ENCODE results near the gene DBET. TPM values are rescaled to one million over a fixed set of nuclear protein-coding genes. Genes with fewer than 3 reads are reported as not detected.
"Not testable (repeated sequence)": the region's sequence is repeated elsewhere in the genome, so short reads cannot be mapped to it uniquely, and the experiment has no call there.

The DBET gene
- total RNA-seq = not detected

DNA sequence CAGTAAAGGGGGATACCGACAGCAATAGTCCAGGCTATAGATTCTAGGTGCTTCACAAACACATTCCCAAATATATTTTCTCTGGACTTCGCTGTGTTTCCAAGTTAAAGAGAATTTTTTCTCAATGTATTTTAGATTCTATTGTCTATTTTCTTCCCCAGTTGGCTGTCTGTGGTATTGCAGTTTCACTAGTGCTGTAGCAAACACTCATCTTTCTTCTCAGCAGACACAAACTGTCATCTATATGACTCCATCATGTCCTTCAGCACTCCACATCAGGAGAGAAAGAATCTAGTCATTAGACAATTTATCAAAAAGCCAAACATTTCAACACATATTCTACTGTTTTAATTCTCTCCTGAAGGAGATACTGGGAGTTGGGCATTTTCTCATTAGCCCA is at the start of gene DBET:
Gene DBET, plus strand, starts transcription at position 161 of the 400 bp plus-strand sequence.
- not testable (repeated sequence) for ATAC-seq; H3K27me3 Mint-ChIP-seq; H3K4me1 Mint-ChIP-seq (ENCODE audit: low read depth in 2 of 2); H3K9me3 Mint-ChIP-seq; H3K27ac Mint-ChIP-seq; H3K4me3 Mint-ChIP-seq; DNase-seq (ENCODE audit: low spot score); H3K36me3 Mint-ChIP-seq

DNA sequence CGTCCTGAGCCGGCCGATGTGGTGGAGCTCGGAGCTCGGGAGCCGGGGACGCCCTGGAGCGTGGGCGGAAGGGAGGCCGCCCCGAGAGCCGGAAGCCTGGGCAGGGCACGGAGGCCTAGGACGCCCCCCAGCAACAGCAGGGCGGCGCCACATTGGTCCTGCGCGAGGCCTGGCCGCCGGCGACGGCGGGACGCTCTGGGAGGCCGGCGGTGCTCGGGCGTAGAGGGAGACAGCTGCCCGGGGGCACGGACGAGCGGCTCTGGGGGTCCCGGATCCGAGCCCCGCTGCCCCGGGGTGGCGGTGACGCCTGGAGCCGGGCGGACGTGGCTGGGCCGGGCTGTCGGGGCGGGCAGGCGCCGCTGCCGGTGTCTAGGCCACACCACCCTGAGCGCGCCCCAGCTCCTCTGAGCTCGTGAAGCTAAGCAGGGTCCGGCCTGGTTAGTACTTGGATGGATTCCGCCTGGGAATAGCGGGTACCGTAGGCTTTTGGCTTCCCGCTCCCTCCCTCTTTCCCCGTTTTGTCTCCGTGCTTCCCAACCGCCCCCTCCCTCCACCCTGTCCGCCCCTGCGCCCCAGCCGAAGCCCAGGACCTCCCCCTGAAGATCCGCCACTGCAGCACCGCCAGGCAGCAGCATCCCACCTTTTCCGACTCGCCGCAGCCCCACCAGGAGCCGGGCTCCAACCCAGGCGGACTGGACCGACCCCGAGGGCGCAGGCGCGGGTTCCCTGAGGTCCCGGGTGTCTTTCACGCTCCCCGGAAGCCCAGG is 49.3 kb upstream of the DBET start:
- DNase-seq (ENCODE audit: low spot score) = no peak
- H3K4me1 Mint-ChIP-seq (ENCODE audit: low read depth in 2 of 2) = peaks cover 20 to 32% of the 10 kb centered on the region in 2 donors
- ATAC-seq = peak; percentile 83 to 85
- no peak overlapping the region for H3K27ac Mint-ChIP-seq
- H3K27me3 Mint-ChIP-seq = peaks cover 41 to 47% of the 10 kb centered on the region in 2 donors
- peak overlapping the region; percentile 70 for H3K4me3 Mint-ChIP-seq
- peaks cover 18% of the 10 kb centered on the region for H3K36me3 Mint-ChIP-seq
- H3K9me3 Mint-ChIP-seq = no peaks in the 10 kb centered on the region

DNA sequence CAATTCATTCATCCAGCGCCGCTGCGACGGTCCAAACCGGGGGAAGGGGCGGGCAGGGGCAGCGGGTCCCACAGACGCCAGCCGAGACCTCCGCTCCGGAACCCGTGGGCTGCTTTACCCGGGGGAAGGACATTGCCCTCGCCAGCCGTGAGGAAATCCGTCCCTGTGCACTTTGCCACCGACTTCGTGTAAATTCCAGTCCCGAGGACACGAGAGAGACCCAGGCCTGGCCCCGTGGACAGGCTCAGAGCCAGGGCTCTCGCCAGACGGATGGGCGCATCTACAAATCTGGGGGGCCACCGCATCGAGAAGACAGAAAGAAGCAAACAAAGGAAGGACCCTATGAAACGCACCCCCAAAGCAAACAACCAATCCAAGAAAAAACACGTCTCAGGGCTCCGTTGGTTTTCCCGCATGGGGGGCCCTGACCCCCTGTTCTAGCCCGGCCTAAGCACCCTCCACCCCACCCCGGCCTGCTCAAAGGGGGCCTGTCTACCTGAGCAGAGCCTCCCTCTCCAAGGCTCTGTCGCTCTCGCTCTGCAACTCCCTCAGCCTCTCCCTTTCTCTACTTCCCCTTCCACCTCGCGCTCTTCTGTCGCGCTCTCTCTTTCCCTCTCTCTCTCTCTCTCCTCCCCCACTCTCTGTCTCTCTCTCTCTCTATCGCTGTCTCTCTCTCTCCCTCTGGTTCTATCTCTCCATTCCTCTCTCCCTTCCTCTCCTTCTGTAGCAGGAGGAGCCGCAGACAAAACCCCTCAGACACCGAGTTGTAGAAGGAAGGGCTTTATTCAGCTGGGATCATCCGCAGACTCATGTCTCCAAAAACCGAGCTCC is 48.5 kb upstream of the DBET start:
- Mint-ChIP-seq H3K36me3 (peaks cover 18% of the 10 kb centered on the region), H3K4me3 (peak overlapping the region; percentile 51), H3K4me1 (ENCODE audit: low read depth in 2 of 2) (peaks cover 23 to 36% of the 10 kb centered on the region in 2 donors), H3K27ac (no peak overlapping the region), H3K9me3 (no peaks in the 10 kb centered on the region), H3K27me3 (peaks cover 46 to 55% of the 10 kb centered on the region in 2 donors)
- no peak for ATAC-seq
- DNase-seq (ENCODE audit: low spot score) = no peak

DNA sequence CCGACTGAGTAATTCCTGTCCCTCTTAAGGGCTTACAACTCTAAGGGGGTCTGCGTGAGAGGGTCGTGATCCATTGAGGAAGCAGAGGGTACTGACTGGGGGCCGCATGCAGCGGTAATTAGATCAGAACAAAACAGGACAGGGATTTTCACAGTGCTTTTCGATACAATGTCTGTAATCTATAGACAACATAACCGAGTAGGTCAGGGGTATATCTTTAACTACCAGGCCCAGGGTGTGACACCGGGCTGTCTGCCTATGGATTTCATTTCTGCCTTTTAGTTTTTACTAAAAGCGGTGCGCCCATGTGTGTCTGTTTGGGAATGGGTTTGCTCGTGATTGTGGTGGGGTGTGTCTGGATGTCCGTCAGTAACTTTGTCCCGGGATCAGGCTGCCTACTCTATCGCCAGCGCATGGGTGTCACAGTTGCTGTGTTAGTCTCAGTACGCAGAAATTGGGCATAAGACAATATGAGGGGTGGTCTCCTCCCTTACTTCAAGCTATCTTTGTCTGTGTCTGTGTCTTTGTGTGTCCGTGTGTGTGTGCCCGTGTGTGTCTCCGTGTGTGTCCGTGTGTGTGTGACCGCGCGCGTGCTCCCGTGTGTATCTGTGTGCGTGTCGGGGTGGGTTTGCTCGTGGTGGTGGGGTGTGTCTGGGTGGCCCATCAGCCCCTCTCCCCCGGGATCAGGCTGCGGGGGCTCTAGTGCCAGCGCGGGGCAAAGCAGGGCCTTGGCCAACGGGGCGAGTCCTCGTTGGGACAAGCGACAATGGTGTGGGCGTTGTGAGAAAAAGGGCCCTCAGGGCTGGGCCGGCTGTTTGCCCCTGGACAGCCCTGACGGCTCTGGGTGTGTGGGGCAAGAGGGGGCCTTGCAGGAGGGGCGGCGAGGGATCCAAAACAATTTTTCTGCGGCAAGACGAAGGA is 47.7 kb upstream of the DBET start:
- Mint-ChIP-seq H3K4me3 (peak overlapping the region; percentile 51), H3K36me3 (peaks cover 18% of the 10 kb centered on the region), H3K9me3 (no peaks in the 10 kb centered on the region), H3K4me1 (ENCODE audit: low read depth in 2 of 2) (peaks cover 23 to 42% of the 10 kb centered on the region in 2 donors), H3K27ac (no peak overlapping the region), H3K27me3 (peaks cover 50 to 61% of the 10 kb centered on the region in 2 donors)
- no peak for ATAC-seq
- DNase-seq (ENCODE audit: low spot score) = no peak

DNA sequence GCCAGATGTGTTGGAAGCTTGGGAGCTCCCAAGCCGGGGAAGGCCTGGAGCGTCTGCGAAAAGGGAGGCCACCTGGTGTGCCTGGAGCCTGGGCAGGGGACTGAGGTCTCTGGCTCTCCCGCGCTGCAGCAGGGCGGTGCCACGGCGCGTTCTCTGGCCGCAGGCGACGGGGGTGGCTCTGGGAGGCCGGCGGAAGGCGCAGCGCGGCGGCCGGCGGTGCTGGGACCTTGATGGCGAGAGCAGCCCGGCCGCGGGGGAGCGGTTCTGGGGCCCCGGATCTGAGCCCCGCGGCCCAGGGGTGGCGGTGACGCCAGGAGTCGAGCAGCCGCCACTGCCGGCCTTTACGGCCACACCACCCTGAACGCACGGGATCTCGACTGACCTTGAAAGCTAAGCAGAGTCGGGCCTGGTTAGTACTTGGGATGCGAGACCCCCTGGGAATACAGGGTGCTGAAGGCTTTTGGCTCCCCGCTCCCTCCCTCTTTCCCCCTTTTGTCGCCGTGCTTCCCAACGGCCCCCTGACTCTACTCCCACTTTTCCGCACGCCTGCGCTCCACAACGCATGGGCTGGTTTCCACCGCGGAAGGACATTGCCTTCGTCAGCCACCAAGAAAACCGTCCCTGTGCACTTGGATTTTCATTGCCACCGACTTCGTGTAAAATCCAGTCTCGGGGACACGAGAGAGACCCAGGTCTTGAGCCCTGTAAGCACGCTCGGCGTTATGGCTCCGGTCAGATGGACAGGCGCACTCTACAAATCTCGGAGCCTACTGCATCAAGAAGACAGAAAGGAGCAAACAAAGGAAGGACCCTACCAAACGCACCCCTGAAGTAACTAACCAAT is 46.7 kb upstream of the DBET start:
- no peaks in the 10 kb centered on the region for H3K9me3 Mint-ChIP-seq
- H3K27me3 Mint-ChIP-seq = peaks cover 49 to 61% of the 10 kb centered on the region in 2 donors
- H3K4me3 Mint-ChIP-seq = peak overlapping the region; percentile 51
- DNase-seq (ENCODE audit: low spot score) = no peak
- H3K4me1 Mint-ChIP-seq (ENCODE audit: low read depth in 2 of 2) = peaks cover 23 to 42% of the 10 kb centered on the region in 2 donors
- ATAC-seq = no peak
- peaks cover 18% of the 10 kb centered on the region for H3K36me3 Mint-ChIP-seq
- peak overlapping the region in 1 of 2 donors; percentile 3 for H3K27ac Mint-ChIP-seq

DNA sequence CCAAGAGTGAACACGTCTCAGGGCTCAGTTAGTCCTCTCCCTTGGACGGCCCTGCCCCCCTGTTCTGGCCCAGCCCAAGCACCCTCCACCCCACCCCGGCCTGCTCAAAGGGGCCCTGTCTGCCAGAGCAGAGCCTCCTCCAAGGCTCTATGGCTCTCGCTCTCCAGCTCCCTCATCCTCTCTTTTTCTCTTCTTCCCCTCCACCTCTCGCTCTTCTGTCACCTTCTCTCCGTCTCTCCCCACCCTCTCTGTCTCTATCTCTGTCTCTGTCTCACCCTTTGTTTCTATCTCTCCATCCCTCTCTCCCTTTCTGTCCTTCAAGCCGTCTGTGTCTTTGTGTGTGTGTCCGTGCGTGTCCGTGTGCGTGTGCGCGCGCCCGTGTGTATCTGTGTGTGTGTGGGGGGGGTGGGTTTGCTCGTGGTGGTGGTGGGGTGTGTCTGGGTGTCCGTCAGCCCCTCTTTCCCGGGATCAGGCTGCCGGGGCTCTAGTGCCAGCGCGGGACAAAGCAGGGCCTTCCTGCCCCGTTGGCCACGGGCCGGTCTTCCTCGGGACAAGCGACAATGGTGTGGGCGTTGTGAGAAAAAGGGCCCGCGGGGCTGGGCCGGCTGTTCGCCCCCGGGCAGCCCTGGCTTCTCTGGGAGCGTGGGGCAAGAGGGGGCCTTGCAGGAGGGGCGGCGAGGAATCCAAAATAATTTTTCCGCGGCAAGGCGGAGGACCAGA is 45.9 kb upstream of the DBET start:
- Mint-ChIP-seq H3K4me1 (ENCODE audit: low read depth in 2 of 2) (peaks cover 23 to 42% of the 10 kb centered on the region in 2 donors), H3K36me3 (peaks cover 18% of the 10 kb centered on the region), H3K9me3 (no peaks in the 10 kb centered on the region), H3K4me3 (peak overlapping the region; percentile 7), H3K27me3 (peaks cover 48 to 61% of the 10 kb centered on the region in 2 donors), H3K27ac (peak overlapping the region in 1 of 2 donors; percentile 3)
- DNase-seq (ENCODE audit: low spot score) = no peak
- no peak for ATAC-seq

DNA sequence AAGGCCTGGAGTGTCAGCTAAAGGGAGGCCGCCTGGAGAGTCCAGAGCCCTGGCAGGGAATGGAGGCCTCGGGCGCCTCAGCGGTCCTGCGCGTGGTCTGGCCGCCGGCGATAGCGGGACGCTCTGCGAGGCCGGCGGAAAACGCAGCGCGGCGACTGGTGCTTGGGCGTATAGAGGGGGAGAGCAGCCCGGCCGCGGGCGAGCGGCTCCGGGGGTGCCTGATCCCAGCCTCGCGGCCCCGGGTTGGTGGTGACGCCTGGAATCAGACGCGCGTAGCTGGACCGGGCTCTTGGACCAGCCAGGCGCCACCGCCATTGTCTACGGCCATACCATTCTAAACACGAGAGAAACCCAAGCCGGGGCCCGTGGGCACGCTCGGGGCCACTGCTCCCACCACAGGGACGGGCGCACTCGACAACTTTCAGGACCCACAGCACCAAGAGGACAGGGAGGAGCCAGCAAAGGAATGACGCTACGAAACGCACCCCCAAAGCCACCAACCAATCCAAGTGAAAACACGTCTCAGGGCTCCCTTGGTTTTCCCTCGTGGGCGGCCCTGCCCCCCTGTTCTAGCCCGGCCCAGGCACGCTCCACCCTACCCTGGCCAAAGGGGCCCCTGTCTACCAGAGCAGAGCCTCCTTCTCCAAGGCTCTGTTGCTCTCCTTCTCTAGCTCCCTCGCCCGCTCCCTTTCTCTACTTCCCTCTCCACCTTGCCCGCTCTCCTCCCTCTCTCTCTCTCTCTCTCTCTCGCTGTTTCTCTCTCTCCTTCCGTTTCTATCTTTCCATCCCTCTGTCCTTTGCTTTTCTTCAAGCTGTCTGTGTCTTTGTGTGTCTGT is 45.1 kb upstream of the DBET start:
- ATAC-seq = no peak
- Mint-ChIP-seq H3K36me3 (peaks cover 14% of the 10 kb centered on the region), H3K9me3 (no peaks in the 10 kb centered on the region), H3K4me1 (ENCODE audit: low read depth in 2 of 2) (peaks cover 23 to 41% of the 10 kb centered on the region in 2 donors), H3K27me3 (peaks cover 45 to 59% of the 10 kb centered on the region in 2 donors), H3K4me3 (peak overlapping the region; percentile 46), H3K27ac (no peak overlapping the region)
- no peak for DNase-seq (ENCODE audit: low spot score)

DNA sequence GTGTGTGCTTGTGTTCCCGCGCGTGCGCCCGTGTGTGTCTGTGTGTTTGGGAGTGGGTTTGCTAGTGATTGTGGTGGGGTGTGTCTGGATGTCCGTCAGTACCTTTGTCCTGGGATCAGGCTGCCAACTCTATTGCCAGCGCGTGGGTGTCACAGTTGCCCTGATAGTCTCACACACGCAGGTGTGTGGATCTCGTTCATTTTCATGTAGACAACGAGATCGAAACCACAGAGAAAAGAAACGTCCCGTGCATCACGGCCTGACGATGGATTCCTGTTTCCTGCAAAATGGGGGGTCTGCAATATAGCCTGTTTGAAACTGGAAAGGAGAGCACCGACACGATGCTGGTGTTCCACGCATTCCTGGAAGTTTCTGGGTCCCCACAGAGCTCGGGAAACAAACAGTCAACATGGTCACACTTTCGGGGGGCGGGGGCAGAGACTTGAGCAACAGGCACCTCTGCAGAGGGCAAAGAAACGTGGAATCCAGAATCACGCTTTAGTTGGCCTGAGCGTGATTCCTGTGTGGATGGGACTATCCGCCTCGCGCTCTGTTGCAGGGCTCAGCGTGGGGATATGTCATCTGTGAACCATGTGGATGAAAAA is 44.3 kb upstream of the DBET start:
- H3K36me3 Mint-ChIP-seq = peaks cover 14% of the 10 kb centered on the region
- not testable (repeated sequence) for ATAC-seq; H3K9me3 Mint-ChIP-seq; H3K27ac Mint-ChIP-seq; DNase-seq (ENCODE audit: low spot score)
- peaks cover 45 to 55% of the 10 kb centered on the region in 2 donors for H3K27me3 Mint-ChIP-seq
- peak overlapping the region; percentile 46 for H3K4me3 Mint-ChIP-seq
- H3K4me1 Mint-ChIP-seq (ENCODE audit: low read depth in 2 of 2) = peaks cover 23 to 38% of the 10 kb centered on the region in 2 donors

DNA sequence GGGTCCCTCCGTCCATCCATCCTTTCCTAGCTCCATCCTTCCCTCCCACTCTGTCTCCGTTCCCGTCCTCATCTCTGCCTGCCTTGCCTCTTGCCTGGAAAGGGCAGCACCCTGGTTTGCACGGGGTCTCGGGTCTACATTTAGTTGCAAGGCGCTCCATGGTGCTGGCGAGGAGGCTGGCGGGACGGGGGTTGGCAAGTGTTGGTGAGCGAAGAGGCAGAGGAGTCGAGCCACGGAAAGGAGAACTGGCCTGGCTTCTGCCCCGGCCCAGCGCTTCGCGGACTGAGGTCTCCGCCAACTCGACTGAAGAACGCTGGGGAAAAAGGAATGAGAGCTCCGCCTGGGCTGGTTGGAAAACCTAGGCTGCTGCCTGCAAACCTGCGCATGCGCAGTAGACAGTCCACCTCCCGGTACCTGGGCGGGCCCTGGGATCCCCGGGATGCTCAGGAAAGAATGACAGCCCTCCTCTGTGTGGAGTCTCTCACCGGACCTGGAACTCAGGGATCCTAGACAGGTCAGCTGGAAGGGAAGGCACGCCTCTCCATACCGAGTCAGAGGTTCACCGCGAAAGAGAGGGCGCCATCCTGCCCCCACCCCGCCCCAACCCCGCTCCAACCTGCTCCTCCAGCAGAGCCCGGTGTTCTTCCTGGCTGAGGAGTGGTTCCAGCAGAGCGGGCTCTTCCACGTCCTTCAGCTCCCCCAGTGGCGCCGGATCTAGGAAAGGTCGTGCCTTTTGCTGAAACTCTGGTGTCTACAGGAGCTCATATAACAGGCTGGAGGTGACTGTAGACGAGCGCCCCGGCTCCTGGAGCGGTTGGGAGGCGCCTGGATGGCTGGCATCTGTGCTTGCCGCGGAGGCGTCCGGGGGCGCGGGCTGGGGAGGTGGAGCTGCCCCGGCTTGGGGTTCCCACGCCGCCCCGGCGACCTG is 43.2 kb upstream of the DBET start:
- H3K4me1 Mint-ChIP-seq (ENCODE audit: low read depth in 2 of 2) = peaks cover 21 to 34% of the 10 kb centered on the region in 2 donors
- DNase-seq (ENCODE audit: low spot score) = no peak
- H3K4me3 Mint-ChIP-seq = peak overlapping the region; percentile 46
- no peak overlapping the region for H3K27ac Mint-ChIP-seq
- no peak for ATAC-seq
- H3K27me3 Mint-ChIP-seq = peaks cover 39 to 49% of the 10 kb centered on the region in 2 donors
- H3K36me3 Mint-ChIP-seq = peaks cover 13% of the 10 kb centered on the region
- H3K9me3 Mint-ChIP-seq = no peaks in the 10 kb centered on the region

DNA sequence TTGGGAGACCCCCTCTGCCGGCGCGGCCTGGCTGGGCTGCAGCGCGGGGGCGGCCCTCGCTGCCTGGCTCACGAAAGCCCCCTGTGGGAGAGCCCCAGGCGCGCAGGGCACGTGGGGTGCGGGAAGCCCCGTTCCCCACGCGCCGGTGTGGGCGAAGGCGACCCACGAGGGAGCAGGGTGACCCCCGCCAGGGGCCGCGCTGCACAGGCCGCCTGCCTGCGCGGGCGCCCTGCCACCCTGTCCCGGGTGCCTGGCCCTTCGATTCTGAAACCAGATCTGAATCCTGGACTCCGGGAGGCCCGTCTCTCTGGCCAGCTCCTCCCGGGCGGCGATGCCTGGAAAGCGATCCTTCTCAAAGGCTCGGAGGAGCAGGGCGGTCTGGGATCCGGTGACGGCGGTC is 42.3 kb upstream of the DBET start:
- not testable (repeated sequence) for ATAC-seq
- H3K4me1 Mint-ChIP-seq (ENCODE audit: low read depth in 2 of 2) = peaks cover 14 to 24% of the 10 kb centered on the region in 2 donors

More for the DNA sequence above, 42.3 kb upstream of the DBET start:
- H3K9me3 Mint-ChIP-seq; DNase-seq (ENCODE audit: low spot score); H3K4me3 Mint-ChIP-seq; H3K36me3 Mint-ChIP-seq; H3K27ac Mint-ChIP-seq: not testable (repeated sequence)
- H3K27me3 Mint-ChIP-seq = peaks cover 30 to 40% of the 10 kb centered on the region in 2 donors

Data from natural killer cell treated with Interleukin-12 subunit alpha and Interleukin-12 subunit beta and Interleukin-15 and Interleukin-18, amount 100 ng/mL, for 72 hours (primary cell).